ENCODE data around the gene CAV3.

CAV3 gene

DNA sequence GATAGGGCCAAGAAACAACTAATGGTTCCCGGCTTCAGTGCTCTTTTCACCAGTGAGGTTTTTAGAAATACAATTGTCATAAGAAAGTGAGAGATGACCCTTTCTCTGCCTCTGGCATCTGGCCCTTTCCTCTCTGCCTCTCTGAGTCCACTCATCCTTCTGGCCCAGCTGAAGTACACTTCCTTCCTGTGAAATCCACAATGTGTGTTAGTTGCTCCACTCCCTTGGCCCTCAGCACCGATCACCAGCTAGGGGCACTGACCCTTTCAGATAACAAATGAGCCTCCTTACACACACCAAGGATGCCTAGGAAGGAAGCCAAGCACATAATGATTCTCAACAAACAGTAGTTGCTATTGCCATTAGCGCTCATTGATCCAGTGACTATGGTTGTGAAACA is 2.9 kb upstream of the CAV3 start:
- no peak overlapping the region for H3K27ac ChIP-seq
- no peaks in the 10 kb centered on the region for H3K36me3 ChIP-seq
- no peak overlapping the region for H3K4me3 ChIP-seq (ENCODE audit: low read depth, low read length)
- TF ChIP-seq, protein P1, sequence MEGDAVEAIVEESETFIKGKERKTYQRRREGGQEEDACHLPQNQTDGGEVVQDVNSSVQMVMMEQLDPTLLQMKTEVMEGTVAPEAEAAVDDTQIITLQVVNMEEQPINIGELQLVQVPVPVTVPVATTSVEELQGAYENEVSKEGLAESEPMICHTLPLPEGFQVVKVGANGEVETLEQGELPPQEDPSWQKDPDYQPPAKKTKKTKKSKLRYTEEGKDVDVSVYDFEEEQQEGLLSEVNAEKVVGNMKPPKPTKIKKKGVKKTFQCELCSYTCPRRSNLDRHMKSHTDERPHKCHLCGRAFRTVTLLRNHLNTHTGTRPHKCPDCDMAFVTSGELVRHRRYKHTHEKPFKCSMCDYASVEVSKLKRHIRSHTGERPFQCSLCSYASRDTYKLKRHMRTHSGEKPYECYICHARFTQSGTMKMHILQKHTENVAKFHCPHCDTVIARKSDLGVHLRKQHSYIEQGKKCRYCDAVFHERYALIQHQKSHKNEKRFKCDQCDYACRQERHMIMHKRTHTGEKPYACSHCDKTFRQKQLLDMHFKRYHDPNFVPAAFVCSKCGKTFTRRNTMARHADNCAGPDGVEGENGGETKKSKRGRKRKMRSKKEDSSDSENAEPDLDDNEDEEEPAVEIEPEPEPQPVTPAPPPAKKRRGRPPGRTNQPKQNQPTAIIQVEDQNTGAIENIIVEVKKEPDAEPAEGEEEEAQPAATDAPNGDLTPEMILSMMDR (IDR thresholded peaks at IDR 0.05; ENCODE audit: low read depth, low read length), result no peak
- DNase-seq, result no peak
- H3K27me3 ChIP-seq (ENCODE audit: insufficient read depth, low read depth, severe bottlenecking), result no peaks in the 10 kb centered on the region
- no peaks in the 10 kb centered on the region for H3K9me3 ChIP-seq (ENCODE audit: severe bottlenecking)

DNA sequence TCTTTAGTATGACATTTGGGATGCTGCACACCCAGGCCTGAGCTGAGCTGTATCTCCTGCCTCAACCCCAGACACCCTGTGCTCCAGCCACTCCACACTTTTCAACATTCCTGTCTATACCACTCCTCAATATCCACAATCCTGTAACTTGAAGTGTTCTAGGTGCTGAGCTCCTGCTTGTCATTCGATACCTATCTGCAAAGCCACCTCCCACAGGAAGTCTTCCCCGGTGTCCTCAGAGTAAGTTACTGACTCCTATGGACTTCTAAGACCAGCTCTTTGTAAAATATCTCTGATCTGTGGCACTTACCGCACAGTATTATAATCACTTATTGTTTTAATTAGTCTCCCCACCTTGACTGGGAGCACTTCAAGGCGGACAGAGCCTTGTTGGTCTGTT is 1.2 kb upstream of the CAV3 start:
- no peak overlapping the region for H3K4me3 ChIP-seq (ENCODE audit: low read depth, low read length)
- TF ChIP-seq, protein P1 (IDR thresholded peaks at IDR 0.05; ENCODE audit: low read depth, low read length), result no peak
- H3K9me3 ChIP-seq (ENCODE audit: severe bottlenecking), result no peaks in the 10 kb centered on the region
- H3K27me3 ChIP-seq (ENCODE audit: insufficient read depth, low read depth, severe bottlenecking), result no peaks in the 10 kb centered on the region
- DNase-seq, result no peak
- H3K36me3 ChIP-seq, result no peaks in the 10 kb centered on the region
- H3K27ac ChIP-seq, result no peak overlapping the region

DNA sequence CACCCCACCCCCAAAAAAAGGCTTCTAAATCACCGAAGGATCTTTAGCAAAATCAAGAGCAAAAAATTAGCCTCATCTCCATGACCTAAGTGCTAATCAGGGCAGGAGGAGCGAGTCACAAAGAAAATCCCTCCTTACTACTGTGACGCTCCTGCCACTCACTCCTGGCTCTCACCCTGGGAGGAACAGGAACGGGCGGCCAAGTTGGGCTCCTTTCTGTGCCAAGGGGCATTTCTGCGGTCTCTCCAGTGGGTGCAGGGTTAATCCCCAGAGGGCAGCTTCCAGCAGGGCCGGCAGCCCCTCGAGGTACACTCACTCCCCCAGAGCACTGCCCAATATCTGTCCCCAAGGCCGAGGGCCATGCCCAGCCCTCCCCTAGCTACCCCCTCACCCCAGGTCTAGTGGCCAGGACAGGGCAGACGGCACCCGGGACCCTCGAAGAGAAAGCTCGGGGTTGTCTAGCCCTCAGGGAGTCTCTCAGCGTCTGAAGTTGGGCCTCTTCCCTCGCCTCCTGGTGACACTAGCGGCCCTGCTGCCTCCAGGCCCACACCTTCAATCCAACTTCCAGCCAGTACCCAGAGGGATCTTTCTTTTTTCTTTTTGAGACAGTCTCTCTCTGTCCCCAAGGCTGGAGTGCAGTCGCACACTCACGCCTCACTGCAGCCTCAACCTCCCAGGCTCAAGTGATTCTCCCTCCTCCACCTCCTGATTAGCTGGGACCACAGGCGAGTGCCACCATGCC is 706 bp downstream of the CAV3 start:
- TF ChIP-seq, protein P1 (IDR thresholded peaks at IDR 0.05; ENCODE audit: low read depth, low read length), result no peak
- no peaks in the 10 kb centered on the region for H3K9me3 ChIP-seq (ENCODE audit: severe bottlenecking)
- DNase-seq, result no peak
- no peaks in the 10 kb centered on the region for H3K36me3 ChIP-seq
- H3K4me3 ChIP-seq (ENCODE audit: low read depth, low read length), result no peak overlapping the region
- H3K27ac ChIP-seq, result no peak overlapping the region
- H3K27me3 ChIP-seq (ENCODE audit: insufficient read depth, low read depth, severe bottlenecking), result no peaks in the 10 kb centered on the region

DNA sequence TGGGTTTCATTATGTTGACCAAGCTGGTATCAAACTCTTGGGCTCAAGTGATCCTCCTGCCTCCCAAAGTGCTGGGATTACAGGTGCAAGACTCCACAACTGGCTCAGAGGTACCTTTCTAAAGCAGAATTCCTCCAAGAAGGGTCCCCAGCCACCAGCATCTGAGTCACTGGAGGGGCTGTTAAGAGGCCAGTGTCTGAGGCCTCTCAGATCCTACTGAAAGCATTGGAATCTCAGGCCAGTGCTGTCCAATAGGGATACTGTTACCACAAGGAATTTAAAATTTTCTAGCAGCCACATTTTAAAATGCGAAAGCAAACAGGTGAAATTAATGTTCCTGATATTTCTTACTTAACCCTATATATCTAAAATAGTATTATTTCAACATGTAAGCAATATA is 1.3 kb downstream of the CAV3 start:
- Histone ChIP-seq H3K36me3 (no peaks in the 10 kb centered on the region), H3K4me3 (ENCODE audit: low read depth, low read length) (no peak overlapping the region), H3K27me3 (ENCODE audit: insufficient read depth, low read depth, severe bottlenecking) (no peaks in the 10 kb centered on the region), H3K9me3 (ENCODE audit: severe bottlenecking) (no peaks in the 10 kb centered on the region), H3K27ac (no peak overlapping the region)
- no peak for DNase-seq
- TF ChIP-seq, protein P1 (IDR thresholded peaks at IDR 0.05; ENCODE audit: low read depth, low read length), result no peak

DNA sequence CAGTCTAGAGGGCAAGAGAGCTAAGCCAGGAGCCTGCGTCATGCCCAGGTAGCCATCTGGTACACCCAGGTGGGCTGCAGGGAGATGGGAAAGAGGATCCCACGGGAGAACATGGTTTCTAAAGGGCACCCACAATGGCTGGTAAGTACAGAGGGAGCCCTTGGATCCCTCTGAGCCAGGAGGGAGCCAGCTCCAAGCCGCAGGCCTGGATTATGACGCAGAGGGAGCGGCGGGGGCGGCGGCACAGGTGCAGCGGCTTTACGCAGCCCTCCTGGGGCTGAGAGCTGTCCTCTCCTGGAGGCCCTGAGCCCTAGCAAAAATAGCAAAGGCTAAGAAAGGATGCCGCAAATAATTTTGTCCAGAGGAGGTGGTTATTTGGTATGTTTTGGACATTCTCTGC is 2.8 kb downstream of the CAV3 start:
- Histone ChIP-seq H3K9me3 (ENCODE audit: severe bottlenecking) (no peaks in the 10 kb centered on the region), H3K27ac (no peak overlapping the region), H3K36me3 (no peaks in the 10 kb centered on the region), H3K4me3 (ENCODE audit: low read depth, low read length) (no peak overlapping the region), H3K27me3 (ENCODE audit: insufficient read depth, low read depth, severe bottlenecking) (no peaks in the 10 kb centered on the region)
- DNase-seq, result peak; percentile 78
- TF ChIP-seq, protein P1 (IDR thresholded peaks at IDR 0.05; ENCODE audit: low read depth, low read length), result no peak

DNA sequence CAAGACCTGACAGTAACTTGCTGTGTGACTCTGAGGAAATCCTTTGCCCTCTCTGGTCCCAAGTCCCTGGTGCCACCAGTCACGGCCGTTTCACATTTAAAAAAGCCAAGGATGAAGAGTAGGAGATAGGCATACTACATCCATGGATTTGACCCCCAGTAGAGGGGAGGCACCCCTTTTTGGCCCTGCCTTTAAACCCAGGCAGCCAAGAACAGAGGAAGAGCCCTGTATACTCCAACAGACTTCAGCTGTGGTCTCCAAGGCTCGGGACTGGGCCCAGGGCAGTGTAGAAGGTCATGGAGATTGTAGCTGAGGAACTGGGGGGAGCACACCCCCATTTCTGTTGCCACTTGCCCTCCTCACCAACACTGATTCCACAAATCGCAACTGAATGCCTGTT is 3.7 kb downstream of the CAV3 start:
- Histone ChIP-seq H3K36me3 (no peaks in the 10 kb centered on the region), H3K27ac (no peak overlapping the region), H3K4me3 (ENCODE audit: low read depth, low read length) (no peak overlapping the region), H3K9me3 (ENCODE audit: severe bottlenecking) (no peaks in the 10 kb centered on the region), H3K27me3 (ENCODE audit: insufficient read depth, low read depth, severe bottlenecking) (no peaks in the 10 kb centered on the region)
- TF ChIP-seq, protein P1 (IDR thresholded peaks at IDR 0.05; ENCODE audit: low read depth, low read length), result no peak
- DNase-seq, result no peak

Data from WERI-Rb-1 (cell line).